GM19372 (cell line): ENCODE measurements around the gene LCN10.
"Not testable (repeated sequence)": the region's sequence is repeated elsewhere in the genome, so short reads cannot be mapped to it uniquely, and the experiment has no call there.

ENCODE experiments used
- ATAC-seq: cut with Tn5 transposase; IDR thresholded peaks from one replicate; pipeline ENCODE4 v1.9.1; 2021; ENCODE audit warnings: mild to moderate bottlenecking, low read depth, moderate library complexity; ENCODE audit not compliant: unreplicated experiment

LCN10 gene

DNA sequence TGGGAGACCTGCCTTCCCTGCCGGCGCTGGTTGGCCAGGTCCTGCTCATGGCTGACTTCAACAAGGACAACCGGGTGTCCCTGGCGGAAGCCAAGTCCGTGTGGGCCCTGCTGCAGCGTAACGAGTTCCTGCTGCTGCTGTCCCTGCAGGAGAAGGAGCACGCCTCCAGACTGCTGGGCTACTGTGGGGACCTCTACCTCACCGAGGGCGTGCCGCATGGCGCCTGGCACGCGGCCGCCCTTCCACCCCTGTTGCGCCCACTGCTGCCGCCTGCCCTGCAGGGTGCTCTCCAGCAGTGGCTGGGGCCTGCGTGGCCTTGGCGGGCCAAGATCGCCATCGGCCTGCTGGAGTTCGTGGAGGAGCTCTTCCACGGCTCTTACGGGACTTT, 19.8 kb downstream of the LCN10 start:
- ATAC-seq, result no peak

DNA sequence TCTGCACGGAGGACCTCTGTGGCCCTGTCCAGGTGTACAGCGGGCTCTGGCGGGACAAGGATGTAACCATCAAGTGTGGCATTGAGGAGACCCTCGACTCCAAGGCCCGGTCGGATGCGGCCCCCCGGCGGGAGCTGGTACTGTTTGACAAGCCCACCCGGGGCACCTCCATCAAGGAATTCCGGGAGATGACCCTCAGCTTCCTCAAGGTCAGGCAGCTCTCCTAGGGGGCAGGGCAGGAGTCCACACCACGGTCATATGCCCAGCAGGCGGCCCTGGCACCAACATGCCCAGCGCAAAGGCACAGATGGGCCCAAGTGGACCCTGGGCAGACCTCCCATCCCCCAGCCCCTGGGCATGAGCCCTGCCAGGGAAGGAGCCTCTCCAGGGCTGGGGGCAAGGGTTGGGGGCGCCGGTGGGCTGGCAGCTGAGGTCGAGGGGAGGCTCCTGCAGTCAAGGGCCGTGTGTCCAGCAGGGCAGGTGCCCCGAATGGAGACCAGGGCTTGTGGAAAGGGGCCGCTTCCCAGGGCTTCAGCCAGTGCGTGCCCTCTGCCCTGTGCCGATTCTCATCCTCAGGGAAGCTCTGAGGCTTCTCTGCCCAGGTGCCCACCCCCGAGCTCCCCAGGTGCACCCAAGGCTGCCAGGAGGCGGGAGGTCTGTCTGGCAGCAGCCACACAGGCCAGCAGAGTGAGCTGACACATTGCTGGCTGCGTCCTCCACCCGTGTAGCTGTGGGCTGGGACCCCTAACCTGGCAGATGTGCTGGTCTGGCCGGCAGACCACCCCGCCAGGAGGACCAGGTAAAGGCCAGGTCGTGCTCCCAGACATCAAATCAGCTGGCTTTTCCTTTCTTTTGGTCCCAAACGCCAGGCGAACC, 20.4 kb downstream of the LCN10 start:
- ATAC-seq, result no peak

DNA sequence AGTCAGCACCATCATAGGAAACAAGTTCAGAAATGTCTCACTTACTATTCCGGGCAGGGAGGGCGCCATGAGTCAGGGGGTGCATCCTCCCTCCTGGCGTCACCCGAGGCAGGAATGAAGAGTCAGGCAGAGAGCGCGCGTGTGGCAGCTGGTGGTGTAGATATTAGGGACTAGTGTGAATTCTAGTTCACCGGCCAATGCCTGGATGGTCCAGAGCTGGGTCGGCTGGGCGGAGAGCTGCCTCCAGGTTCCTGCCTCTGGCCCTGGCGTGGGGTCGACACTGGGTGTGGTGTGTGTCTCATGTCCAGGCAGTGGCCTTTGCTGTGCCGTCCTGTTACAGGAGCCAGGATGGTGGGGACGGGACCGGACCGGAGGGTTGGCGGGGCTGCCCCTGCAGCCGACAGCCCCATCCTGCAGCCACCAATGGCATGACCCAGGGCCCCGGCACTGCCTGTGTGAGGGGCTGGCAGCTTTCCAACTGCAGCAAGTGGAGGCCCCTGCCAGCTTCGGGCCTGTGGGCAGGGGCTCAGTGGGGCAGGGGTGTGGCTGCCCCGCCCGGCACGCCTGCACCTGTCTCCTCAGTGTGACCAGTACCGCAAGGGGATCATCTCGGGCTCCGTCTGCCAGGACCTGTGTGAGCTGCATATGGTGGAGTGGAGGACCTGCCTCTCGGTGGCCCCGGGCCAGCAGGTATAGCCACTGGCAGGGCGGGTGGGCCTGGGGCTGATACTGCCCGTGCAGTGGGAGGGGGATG, 21.2 kb downstream of the LCN10 start:
- no peak for ATAC-seq

DNA sequence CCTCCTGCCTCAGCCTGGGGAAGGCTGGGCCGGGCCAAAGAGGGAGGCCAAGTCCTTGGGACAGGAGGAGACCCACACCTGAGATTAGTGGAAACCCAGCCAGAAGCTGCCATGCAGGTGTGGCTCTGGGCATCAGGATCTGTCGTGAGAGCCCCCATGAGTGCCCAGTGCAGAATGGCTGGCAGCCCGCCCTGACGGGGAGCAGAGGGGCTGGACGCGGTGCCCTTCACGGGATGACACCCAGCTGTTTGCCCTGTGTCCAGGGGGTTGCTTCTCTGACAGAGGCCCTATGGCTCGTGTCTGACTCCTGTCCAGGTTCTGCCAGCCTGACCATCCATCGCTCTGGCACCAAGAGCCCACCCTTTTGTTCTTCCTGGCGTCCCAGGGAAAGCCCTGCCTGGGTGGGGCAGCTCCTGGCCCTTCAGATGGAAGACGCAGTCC, 21.8 kb downstream of the LCN10 start:
- ATAC-seq, result no peak

DNA sequence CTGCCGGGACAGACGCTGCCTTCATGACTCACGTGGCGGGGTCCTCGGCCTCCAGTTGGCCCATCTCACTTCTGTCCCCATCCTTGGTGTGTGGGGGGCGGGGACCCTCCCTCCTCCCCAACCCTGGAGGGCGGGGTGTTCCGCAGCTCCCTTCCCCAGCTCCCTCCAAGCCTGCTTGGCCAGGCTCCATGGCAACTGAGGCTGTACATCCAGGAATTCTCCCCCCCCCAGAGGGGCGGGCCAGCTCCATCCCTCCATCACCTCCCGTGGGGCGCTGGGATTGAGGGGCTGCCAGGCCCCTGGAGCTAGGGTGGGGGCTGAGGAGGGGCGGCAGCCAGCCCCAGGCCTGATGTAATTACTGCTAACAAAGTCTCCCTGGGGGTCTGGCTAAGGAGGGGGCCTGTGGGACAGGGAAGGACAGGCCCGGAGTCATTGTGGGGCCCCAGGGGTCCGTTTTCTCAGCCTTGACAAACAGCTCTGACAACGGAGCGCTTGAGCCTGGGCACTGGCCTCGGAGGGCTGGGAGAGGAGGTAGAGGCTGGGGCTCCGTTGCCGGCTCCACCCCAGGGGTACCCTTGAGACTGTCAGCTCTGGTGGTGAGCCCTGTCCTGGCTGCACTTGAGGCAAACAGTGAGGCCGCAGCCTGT, 22.4 kb downstream of the LCN10 start:
- ATAC-seq, result no peak

DNA sequence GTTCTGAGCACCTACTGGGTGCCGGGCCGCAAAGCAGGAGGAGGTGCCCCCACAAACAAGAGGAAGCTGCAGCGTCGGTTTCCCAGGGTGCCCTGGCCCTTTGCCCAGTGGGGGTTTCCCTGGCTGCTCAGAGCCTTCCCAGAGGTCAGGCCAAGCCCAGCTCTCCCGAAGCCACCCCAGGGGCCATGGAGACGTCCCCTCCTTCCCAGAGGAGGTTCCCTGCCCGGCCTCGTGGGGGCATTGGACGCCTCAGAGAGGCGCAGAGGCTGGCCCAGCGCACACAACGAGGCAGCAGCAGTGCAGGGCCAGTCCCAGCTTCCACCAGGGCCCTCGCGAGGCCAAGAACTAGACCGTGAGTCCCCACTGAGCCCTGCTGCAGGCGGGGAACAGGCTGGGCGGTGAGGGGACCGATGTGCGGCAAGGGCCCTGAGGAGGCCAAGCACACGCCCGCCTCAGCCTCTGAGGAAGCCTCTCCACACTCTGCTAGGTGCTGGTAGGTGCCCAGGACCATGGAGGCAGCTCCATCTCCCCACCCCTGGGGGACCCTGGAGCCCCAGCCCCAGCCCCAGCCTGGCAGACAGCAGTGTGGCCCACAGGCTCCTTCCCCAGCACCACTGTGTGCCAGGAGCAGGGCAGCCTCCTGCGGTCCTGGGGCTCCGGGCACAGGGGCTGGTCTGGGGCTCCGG, 23.4 kb downstream of the LCN10 start:
- ATAC-seq, result no peak

DNA sequence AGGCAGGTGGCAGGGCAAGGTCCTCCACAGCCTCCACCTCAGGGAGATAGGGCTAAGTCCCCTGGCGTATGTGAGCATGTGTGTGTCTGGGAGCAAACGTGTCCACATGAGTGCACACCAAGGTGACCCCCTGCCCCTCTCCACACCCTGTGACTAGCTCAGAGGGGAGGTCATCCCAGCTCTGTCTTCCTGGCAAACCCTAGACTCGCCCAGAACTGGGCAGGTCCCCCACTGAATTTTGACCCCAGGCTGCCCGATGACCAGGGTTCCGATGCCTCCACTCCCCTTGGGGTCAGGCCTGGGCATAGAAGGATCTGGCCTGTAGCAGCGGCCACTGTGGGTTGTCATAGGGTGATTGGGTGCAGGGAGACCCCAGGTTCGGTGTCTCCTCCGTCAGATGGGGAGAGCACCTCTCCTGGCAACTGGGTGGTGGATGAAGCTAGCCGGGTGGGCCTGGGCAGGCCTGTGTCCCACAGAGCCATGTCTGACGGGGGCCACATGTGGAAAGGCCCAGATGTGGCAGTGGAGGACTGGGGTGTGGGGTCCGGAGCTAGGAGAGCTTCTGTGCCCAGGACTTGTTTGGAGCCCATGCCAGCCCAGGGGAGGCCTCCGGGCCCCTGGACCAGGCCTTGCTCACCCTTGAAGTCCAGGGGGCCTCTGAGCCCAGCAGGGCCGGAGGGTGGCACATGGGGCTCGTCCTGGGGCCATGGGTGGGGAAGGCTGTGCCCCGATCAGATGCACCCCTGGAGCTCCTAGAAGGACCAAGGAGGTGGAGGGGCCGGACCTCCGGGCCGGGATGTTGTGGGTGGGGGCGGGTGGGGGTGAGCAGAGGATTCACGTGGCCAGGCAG, 24.2 kb downstream of the LCN10 start:
- no peak for ATAC-seq

DNA sequence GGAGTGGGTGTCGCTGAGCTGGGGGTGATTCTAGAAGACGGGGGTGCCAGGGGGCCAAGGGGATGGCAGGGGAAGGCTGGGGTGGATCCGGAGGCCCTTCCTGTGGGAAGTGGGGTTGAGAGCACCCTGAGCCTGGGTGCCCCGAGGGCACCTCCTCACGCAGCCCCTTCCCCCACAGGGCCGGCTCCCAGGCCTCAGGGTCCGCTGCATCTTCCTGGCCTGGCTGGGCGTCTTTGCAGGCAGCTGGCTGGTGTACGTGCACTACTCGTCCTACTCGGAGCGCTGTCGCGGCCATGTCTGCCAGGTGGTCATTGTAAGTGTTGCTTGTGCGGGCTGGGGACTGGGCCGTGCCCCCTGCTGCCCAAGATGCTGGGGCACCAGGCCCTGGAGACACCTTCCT, 25.3 kb downstream of the LCN10 start:
- no peak for ATAC-seq

DNA sequence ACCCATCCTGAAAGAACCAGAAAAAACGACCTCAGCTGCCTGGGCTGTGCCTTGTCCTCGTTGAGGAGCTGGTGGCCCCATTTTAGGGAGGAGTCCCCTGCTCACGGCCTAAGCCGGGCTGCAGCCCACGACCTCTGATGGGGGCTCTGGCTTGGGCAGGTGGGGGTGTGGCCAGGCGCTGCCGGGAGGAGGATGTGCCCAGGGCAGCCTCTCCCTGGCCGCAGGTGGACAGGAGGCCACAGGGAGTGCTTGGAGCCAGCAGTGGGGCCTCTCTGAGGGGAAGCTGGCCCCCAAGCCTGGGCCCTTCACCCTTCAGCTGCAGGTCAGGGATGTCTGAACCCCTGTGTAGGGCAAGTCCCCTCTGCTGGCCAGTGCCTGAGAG, 27.9 kb downstream of the LCN10 start:
- ATAC-seq, result no peak

DNA sequence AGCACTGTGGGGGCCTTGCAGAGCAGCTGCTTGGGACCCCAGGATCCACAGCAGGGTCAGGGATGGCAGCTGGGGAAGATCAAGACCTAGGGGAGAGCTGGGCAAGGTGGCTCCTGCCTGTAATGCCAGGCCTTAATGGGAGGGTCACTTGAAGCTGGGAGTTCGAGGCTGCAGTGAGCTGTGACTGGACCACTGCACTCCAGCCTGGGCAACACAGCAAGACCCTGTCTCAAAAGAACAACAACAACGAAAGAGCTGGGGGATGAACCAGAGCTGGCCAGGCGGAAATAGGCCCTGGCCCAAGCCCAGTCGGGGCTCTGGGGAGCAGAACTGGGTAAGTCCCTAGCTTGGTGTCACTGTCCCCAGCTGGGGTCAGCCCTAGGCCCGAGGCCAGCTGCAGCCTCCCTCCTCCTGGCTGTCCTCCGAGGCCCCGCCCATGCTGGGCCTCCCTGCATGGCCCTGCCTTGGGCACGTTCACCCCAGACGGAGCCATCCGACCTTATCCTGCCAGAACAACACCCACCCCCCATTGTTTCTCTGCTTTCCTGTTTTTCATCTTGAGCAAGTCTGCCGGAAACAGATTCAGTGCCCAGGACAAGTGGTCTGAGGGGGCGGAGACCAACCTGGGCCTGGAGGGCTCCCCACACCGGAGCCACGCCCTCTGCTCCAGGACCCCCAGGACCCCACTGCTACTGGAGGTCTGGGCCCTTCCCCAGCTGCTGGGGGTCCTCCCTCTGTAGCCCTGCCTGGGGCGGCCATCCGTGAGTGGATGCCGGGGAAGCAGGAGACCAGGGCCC, 28.4 kb downstream of the LCN10 start:
- no peak for ATAC-seq

DNA sequence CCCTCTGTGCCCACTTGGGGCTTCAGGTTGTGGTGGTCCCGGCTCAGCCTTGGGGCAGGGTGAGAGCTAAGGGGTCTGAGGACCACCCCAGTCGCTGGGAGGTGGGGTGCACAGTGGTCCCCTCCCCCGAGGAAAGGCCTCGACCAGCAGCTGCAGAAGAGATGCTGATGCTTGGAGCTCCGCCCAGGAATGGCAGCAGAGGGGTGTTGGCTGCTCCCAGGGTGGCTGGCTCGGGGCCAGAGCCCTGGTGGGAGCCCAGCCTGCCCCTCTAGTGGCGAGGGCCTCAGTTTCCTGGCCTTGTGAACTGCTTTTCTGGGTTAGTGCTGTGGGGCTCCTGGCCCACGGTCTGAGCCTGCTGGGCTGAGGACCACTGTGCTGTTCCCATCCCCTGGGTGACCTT, 29.2 kb downstream of the LCN10 start:
- no peak for ATAC-seq

DNA sequence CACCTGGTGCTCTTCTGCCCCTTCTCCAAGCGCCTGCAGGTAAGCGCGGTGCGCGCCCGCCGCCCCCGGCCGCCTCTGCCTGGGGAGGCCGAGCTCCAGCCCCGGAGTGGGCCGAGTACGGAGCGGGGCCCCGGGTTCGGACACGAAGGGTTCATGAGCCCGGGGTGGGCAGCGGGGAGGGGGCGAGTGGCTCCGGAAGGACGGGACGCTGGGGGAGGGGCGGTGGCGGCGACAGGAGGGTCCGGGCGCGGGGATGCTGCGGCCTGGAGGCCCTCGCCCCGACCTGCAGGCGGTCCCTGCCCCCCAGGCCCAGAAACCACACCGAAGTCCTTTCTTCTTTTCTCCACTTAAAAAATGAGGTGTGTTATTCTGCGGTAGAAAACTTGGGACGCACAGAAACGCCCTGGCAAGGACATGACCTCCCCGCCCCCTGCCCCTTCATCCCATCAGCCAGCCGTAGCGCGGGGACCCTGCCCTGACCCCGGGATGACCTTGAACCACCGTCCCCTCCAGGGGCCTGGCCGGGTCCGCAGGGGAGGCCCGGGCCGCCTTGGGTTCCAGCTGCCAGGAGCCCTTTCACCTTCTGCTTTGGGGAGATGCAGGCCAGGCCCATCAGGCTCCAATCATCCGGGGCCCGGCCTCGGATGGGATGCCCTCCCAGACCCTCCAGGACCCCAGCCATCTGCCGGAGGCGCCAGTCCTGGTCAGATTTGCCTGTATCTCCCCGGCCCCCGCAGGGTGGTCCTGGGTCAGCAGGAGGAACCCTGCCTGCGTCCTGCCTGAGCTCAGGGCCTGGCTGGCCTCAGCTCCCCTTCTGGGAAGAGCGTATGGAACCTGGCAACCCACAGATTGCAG, 29.8 kb downstream of the LCN10 start:
- no peak for ATAC-seq

DNA sequence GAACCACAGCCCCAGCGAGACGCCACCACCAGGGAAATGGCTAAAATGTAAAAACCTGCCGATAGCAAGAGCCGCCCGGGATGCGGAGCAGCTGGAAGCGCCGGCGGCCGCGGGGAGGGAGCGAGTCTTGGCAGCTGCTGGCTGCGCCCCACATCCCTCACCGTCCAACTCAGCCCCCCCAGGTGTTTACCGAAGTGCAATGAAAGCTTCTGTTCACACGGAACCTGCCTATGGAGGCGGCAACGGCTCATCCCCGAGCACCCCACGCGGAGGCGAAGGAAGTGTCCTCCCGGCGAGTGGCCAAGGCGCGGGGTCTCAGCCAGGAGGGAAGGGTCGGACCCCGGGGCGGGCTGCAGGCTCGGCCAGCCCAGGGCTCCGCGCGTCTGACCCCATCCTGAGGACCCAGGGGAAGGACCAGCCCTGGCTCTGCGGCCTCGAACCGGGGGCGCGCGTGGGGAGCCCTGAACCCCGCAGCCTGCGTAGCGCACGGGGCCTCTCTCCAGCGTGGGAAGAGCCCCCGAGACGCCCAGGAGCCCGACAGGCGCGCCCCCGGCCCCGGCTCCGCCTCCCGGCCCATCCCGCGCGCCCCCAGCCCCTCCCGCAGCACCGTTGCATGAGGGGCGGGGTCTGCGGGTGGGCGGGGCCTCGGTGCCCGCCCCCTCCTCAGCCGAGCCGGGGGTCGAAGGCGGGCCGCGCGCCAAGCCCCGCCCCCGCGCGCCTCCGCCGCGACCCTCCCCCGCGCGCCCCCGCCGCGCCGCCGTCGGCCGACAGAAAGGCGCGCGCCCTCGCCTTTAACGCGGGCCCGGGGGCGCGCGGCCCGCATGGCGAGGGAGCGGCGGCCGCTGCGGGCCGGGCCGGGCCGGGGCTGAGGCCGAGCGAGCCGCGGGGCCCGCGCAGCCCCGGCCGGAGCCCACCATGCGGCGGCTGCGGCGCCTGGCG, 30.7 kb downstream of the LCN10 start, which contains the start of gene DIPK1B:
Gene DIPK1B, plus strand, starts transcription at position 822 of the 939 bp plus-strand sequence. Its CDS starts 94 bp downstream, at position 916.
- ATAC-seq, result no peak

DNA sequence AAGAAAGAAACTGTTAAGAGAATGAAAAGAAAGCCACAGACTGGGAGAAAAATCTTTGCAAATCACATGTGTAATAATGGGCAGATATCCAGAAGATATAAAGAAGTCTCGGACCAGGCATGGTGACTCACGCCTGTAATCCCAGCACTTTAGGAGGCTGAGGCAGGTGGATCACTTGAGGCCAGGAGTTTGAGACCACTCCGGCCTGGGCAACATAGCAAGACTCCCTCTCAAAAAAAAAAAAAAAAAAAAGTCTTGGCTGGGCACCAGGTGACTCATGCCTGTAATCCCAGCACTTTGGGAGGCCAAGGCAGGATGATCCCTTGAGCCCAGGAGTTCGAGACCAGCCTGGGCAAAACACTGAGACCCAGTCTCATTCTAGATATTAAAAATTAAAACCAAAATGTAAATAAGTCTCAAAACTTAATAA, 31.5 kb downstream of the LCN10 start:
- ATAC-seq, result not testable (repeated sequence)

DNA sequence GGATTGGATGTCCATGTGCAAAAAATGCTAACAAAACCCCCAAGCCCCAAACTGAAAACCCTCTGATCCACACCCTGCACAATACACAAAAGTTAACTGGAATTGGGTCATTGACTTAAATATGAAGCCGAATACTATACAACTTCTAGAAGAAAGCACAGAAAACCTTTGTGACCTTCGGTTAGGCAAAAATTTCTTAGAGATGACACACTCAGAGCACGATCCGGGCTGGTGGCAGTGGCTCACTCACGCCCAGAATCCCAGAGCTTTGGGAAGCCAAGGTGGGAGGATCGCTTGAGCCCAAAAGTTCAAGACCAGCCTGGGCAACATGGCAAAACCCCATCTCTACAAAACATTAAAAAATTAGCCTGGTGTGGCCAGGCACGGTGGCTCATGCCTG, 32.2 kb downstream of the LCN10 start:
- ATAC-seq, result no peak

DNA sequence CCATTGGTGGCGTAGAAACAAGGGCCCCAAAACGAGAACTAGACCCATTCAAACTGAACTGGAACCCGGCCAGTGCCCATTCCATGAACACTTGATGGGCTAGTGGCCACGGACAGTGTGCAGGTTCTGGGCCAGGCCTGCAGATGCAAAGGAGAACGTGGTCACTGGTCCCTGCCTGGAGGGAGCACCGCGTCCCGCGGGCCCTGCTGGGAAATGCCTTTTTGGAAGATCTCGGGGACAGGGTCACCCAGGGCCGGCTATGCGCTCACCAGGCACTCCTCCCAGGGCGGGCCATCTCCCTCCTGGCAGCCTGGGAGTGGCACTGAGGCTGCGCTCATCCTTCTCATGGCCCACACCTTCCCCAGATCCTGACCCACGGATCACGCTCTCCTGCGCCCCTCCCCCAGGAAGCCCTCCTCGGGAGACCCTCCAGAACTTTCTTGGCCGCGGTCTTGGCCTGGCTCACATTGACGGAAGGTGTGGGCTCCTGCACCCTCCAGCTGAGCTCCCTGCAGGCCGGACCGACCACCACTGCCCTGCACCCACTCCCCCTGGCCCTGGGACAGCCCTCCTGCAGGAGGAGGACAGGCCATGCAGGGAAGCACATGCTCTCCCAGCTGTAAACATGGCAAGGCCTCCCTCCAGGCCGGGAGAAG, 33.2 kb downstream of the LCN10 start:
- no peak for ATAC-seq
